AG10803 (cell line): Measurements from ENCODE around the gene JMJD8.

Experiments used
- DNase-seq: peaks from one replicate; pipeline ENCODE4 v3.0.0; 2010; ENCODE audit warnings: low read depth
- H3K4me3 ChIP-seq: 2 replicates; pipeline ENCODE4 v1.5.1; 2011; ENCODE audit warnings: mild to moderate bottlenecking, low read length, control low read depth
- CTCF ChIP-seq: conservative IDR thresholded peaks from 2 replicates; pipeline ENCODE4 v1.5.1; 2011; ENCODE audit warnings: mild to moderate bottlenecking, low read length, control low read depth, inconsistent platforms

The JMJD8 gene

GRCh38 chr16:649631-650030 lies 34.5 kb downstream of the JMJD8 start:
- DNase-seq: no peak
- TF ChIP-seq CTCF: no peak
- peak overlapping the region; percentile 77 for H3K4me3 ChIP-seq

- peak within 1 kb of the TSS; percentile 77 for H3K4me3 ChIP-seq
- DNase-seq: peak; percentile 89
- TF ChIP-seq CTCF: no peak
Observed at GRCh38 chr16:648781-649589, 35.1 kb downstream of the JMJD8 start, which contains the start of gene WDR90. Gene WDR90 (plus strand): TSS chr16:649365. CDS start chr16:649417, 52 bp downstream.

DNA sequence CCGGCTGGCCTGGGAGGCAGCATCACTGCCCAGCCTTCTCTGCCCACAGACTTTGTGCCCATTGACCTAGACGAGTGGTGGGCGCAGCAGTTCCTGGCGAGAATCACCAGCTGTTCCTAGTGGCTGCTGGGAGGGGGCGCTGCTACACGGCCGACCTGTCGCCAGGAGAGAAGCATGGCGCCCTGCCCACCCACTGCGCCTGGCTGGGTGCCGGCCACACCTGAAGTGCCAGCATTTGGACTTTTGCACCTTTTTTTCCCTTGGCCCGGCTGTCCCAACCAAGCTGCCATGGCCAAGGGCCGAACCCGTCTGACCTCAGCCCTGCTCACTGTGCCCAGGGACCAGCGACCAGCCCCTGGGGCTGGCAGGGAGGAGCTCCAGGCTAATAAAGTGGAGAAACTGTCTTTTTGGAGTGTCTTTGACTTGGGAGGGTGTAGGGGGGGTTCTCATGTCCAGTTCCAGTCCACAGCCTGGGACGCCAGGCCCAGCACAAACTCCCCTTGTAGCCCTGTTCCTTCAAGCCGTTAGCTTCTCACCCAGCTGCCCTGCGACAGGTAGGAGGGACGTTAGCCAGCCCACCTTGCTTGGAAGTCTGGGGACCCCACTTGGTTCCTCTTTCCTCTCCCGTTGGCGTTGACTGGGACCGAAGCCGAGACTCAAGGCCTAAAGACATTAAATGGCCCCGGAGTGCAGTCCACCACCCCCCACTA lies 35.9 kb downstream of the JMJD8 start:
- DNase-seq: peak; percentile 25
- peak; percentile 41 for TF ChIP-seq CTCF
- H3K4me3 ChIP-seq: peak overlapping the region; percentile 77

DNA sequence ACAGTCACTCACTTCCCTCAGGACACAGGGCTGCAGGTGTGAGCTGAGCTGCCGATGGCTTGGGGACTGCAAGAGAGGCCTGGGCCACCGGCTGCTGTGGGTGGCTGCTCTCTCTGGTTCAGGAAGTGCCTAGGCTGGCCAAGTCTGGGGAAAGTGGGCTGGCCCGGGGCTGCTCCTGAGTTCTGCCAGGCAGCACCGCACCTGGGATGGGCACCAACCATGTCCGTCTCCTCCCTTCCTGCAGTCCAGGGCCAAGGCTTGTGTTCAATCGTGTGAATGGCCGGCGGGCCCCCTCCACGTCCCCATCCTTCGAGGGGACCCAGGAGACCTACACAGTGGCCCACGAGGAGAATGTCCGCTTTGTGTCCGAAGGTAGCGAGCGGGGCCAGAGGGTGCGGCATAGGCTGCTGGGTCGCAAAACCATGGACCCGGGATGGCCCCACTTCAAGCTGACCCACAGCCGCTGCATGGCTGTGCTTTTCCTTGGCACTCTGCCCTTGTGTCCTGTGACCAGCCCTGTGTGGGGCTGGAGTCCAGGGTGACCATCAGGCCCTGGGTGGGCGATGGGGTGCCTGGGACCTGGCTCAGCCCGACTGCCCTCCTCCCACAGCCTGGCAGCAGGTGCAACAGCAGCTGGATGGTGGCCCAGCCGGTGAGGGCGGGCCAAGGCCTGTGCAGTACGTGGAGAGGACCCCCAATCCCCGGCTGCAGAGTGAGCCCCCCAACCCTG lies 36.8 kb downstream of the JMJD8 start:
- no peak overlapping the region for H3K4me3 ChIP-seq

GRCh38 chr16:646679-647172 lies 37.4 kb downstream of the JMJD8 start:
- no peak for DNase-seq
- no peak for TF ChIP-seq CTCF
- no peak overlapping the region for H3K4me3 ChIP-seq

More for the DNA sequence above, 36.8 kb downstream of the JMJD8 start:
- DNase-seq: no peak
- TF ChIP-seq CTCF: no peak

DNA sequence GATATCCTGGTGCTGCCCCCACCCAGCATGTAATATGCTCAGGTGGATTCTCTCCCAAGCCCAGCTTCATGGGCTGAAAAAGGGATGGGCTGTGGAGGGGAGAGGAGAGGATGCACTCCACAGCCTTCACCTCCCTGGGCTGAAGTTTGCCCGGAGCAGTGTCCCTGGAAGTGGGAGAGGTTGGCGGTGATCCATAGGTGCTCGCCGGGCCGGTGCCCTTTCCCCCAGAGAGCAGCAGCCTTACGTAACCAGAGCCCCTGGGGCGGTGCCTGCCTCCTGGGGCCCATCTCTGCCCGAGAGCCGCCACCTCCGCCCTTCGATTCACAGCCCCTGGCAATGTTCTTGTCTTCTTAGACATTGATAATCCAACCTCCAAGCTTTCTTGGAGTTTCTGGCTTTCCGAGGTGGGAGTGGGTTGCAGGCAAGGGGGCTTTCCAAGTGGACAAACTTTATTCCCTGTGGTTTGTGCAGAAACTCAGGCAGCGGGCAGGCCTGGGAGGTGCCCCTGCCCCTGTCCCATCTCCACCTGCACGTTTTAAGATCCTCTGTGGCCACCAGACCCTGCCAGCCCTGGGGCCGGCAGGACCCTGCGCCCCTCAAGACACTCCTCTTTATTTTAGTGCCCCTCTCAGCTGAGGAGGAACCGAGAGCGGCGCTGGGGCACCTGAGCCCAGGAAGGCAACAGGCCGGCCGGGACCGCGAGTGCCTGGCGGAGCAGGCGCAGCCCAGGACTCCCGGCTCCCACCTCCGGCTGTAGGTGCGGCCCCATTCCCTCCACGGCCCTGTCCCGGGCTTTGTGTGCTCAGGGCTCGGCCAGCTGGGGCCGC lies 38.1 kb downstream of the JMJD8 start:
- H3K4me3 ChIP-seq: no peak overlapping the region
- TF ChIP-seq CTCF: no peak
- no peak for DNase-seq
